Measurements from ENCODE around the gene GGA1.

DNA sequence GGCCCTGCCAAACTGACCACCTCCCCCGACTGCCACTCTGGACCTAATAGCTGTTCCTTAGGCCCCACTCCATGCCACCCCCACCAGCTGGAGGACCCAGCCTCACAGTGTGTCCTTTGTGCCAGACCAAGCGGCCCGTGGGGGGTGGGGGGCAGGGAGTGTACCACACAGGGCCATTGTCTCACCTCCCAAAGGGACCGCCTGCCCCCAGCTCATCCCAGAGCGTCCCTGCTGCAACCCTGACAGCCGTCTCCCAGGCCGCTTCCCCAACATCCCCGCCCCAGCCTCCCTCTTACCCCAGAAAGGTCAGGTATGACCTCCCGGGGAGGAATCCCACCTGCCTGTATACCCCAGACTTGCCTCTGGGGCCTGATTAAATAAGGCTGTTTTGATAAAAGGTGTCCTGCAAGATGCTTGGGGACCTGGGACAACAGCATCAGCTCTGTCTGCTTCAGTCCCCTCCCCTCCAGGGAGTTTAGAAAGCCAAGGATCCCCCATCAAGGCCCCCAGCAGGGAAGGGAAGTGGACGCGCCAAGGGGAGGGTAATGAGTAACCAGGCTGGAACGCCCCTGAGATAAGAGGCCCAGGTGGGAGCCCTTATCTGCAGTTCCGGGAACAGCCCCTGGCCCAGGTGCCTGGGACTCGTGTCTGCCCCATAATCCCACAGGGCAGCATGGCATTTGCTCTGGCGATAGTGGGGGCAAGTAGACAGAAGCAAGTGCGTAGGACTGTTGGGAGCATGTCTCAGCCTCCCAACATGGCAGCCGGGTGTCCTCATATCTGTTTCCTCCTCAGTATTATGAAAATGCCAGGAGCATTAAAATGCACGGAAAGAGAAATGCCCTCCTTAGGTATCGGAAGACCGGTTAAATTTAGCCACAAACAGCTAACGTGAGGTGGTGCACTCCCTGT lies 39.4 kb upstream of the GGA1 start:
- TF ChIP-seq, protein P1, sequence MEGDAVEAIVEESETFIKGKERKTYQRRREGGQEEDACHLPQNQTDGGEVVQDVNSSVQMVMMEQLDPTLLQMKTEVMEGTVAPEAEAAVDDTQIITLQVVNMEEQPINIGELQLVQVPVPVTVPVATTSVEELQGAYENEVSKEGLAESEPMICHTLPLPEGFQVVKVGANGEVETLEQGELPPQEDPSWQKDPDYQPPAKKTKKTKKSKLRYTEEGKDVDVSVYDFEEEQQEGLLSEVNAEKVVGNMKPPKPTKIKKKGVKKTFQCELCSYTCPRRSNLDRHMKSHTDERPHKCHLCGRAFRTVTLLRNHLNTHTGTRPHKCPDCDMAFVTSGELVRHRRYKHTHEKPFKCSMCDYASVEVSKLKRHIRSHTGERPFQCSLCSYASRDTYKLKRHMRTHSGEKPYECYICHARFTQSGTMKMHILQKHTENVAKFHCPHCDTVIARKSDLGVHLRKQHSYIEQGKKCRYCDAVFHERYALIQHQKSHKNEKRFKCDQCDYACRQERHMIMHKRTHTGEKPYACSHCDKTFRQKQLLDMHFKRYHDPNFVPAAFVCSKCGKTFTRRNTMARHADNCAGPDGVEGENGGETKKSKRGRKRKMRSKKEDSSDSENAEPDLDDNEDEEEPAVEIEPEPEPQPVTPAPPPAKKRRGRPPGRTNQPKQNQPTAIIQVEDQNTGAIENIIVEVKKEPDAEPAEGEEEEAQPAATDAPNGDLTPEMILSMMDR (conservative IDR thresholded peaks at IDR 0.05), result no peak
- no peak for TF ChIP-seq EZH2 (IDR thresholded peaks at IDR 0.05; ENCODE audit: low read depth)

All from PC-9 (cell line).